Panc1 (cell line): ENCODE results near the gene FAM210B. TPM values are rescaled to one million over a fixed set of nuclear protein-coding genes. Genes with fewer than 3 reads are reported as not detected.

Experiments used
- ATAC-seq: fragments of 200-7000 bp; cut with Tn5 transposase; 2 replicates; pipeline ENCODE4 v1.9.1; 2020; ENCODE audit warnings: mild to moderate bottlenecking, moderate library complexity
- BruUV-seq: library from RNA; stranded (reverse); fragments of 400-500 nt; replicated peaks from 2 replicates; lab custom pipeline; 2021; lab: Mats Ljungman, UMichigan
- CTCF ChIA-PET: fragments of 300-600 bp; sonication (Branson Sonifier 250); formaldehyde crosslinking; loops from one replicate; lab custom pipeline; 2022; ENCODE audit warnings: antibody characterized with exemption; lab: Charles Lee
- POLR2A ChIA-PET: fragments of 300-600 bp; sonication (Branson Sonifier 250); formaldehyde crosslinking; loops from one replicate; lab custom pipeline; 2022; ENCODE audit warnings: antibody characterized with exemption; lab: Charles Lee
- DNase-seq: peaks from one replicate; pipeline ENCODE4 v3.0.0-alpha.2; 2010; ENCODE audit warnings: low read depth, low spot score
- H3K27ac ChIP-seq: 2 replicates; pipeline ENCODE4 v1.5.1; 2011; ENCODE audit warnings: mild to moderate bottlenecking, low read length, inconsistent platforms
- H3K27me3 ChIP-seq: fragments of 200-500 bp; sonication (Bioruptor generic); 2 replicates; pipeline ENCODE4 v1.6.0; 2014; ENCODE audit warnings: low read length, inconsistent platforms; ENCODE audit not compliant: control insufficient read depth, insufficient read depth
- H3K36me3 ChIP-seq: fragments of 200-500 bp; sonication (Bioruptor generic); 2 replicates; pipeline ENCODE4 v1.5.1; 2014; ENCODE audit warnings: inconsistent platforms, mild to moderate bottlenecking, low read length, moderate library complexity; ENCODE audit not compliant: control insufficient read depth, insufficient read depth
- H3K4me1 ChIP-seq: 2 replicates; pipeline ENCODE4 v1.5.1; 2011; ENCODE audit warnings: inconsistent platforms, mild to moderate bottlenecking, low read length, moderate library complexity; ENCODE audit not compliant: control insufficient read depth, insufficient read depth
- H3K4me3 ChIP-seq, 2 experiments: 2 replicates each; pipeline ENCODE4 v1.5.1; 2011 to 2012; ENCODE audit warnings: low read depth in 2 of 2, low read length in 2 of 2, mild to moderate bottlenecking in 2 of 2, inconsistent platforms in 1 of 2, moderate library complexity in 1 of 2
- H3K9me3 ChIP-seq: fragments of 200-500 bp; sonication (Bioruptor generic); 2 replicates; pipeline ENCODE4 v1.5.1; 2014; ENCODE audit warnings: low read depth, mild to moderate bottlenecking, inconsistent platforms, low read length, moderate library complexity; ENCODE audit not compliant: control insufficient read depth, insufficient read depth
- POLR2AphosphoS5 ChIP-seq: IDR thresholded peaks from 2 replicates; pipeline ENCODE4 v1.6.1; 2012; ENCODE audit warnings: mild to moderate bottlenecking, low read depth, low read length, moderate library complexity
- SIN3A ChIP-seq: IDR thresholded peaks from 2 replicates; pipeline ENCODE4 v1.6.1; 2012; ENCODE audit warnings: low read depth, mild to moderate bottlenecking, low read length, moderate library complexity, borderline replicate concordance; ENCODE audit not compliant: insufficient read depth
- TCF7L2 ChIP-seq: IDR thresholded peaks from 2 replicates; pipeline ENCODE4 v1.6.1; 2011; ENCODE audit warnings: mild to moderate bottlenecking, low read depth, low read length, inconsistent platforms
- in situ Hi-C: cut with HindIII; loops from 2 replicates; pipeline ENCODE4 v1.10.0; 2016; ENCODE audit warnings: low sequenced_read_pairs, low pct_unique_long_range_greater_than_20kb
- intact Hi-C: fragments of 100-400 bp; cut with micrococcal nuclease; formaldehyde crosslinking; loops from one replicate; pipeline ENCODE4 v1.10.0; 2022; ENCODE audit not compliant: unreplicated experiment
- total RNA-seq: library from RNA; stranded (reverse); gene quantifications from one replicate; pipeline ENCODE4 v1.2.1, GENCODE V29; 2021; ENCODE audit not compliant: unreplicated experiment
- TF ChIP-seq, protein P1 (sequence below): fragments of 450-650 bp; IDR thresholded peaks from 2 replicates; pipeline ENCODE4 v1.5.1; 2017; ENCODE audit warnings: mild to moderate bottlenecking
- TF ChIP-seq, protein P2 (sequence below), 2 experiments: IDR thresholded peaks; 2 replicates each; pipeline ENCODE4 v1.6.1; 2011 to 2012; ENCODE audit warnings: low read depth in 2 of 2, control low read depth in 1 of 2, low read length in 1 of 2, mild to moderate bottlenecking in 1 of 2, moderate library complexity in 1 of 2; ENCODE audit not compliant: insufficient read depth in 1 of 2

Gene FAM210B
- total RNA-seq, 1 experiment from 2014 or later = 10.8 TPM

DNA sequence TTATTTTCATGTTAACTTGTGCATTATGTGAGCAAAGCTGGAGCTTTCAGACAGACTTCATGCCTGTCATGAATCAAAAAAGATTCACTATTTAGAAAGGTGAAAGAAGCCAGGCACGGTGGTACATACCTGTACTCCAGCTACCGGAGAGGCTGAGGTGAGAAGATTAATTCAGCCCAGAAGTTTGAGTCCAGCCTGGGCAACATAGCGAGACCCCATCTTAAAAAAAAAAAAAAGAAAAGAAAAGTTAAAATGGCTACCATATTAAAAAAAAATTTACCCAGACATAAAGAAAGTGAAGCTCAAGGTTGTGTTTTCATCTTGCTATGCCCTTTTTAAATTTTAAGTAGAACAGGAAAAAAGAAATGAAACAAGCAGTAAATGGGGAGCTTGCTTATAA is 54.2 kb downstream of the FAM210B start:
- ATAC-seq = no peak
- BruUV-seq = no TSS peak
- ChIA-PET POLR2A (interaction anchor here (0.5 kb wide), 1 partner anchor 12 kb away, joined by 6 read pairs; no protein-coding TSS in a partner anchor), CTCF (no interaction called here)
- Histone ChIP-seq H3K4me1 (no peaks in the 10 kb centered on the region), H3K36me3 (0 out of 2 replicates have a peak, but pooled peaks cover 2% of the 10 kb centered on the region), H3K27ac (no peak overlapping the region), H3K27me3 (no peaks in the 10 kb centered on the region), H3K4me3 (no peak overlapping the region), H3K9me3 (no peaks in the 10 kb centered on the region)
- intact Hi-C loops = no loop called here
- TF ChIP-seq SIN3A = no peak
- TF ChIP-seq, protein P1, sequence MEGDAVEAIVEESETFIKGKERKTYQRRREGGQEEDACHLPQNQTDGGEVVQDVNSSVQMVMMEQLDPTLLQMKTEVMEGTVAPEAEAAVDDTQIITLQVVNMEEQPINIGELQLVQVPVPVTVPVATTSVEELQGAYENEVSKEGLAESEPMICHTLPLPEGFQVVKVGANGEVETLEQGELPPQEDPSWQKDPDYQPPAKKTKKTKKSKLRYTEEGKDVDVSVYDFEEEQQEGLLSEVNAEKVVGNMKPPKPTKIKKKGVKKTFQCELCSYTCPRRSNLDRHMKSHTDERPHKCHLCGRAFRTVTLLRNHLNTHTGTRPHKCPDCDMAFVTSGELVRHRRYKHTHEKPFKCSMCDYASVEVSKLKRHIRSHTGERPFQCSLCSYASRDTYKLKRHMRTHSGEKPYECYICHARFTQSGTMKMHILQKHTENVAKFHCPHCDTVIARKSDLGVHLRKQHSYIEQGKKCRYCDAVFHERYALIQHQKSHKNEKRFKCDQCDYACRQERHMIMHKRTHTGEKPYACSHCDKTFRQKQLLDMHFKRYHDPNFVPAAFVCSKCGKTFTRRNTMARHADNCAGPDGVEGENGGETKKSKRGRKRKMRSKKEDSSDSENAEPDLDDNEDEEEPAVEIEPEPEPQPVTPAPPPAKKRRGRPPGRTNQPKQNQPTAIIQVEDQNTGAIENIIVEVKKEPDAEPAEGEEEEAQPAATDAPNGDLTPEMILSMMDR = no peak
- TF ChIP-seq, protein P2, sequence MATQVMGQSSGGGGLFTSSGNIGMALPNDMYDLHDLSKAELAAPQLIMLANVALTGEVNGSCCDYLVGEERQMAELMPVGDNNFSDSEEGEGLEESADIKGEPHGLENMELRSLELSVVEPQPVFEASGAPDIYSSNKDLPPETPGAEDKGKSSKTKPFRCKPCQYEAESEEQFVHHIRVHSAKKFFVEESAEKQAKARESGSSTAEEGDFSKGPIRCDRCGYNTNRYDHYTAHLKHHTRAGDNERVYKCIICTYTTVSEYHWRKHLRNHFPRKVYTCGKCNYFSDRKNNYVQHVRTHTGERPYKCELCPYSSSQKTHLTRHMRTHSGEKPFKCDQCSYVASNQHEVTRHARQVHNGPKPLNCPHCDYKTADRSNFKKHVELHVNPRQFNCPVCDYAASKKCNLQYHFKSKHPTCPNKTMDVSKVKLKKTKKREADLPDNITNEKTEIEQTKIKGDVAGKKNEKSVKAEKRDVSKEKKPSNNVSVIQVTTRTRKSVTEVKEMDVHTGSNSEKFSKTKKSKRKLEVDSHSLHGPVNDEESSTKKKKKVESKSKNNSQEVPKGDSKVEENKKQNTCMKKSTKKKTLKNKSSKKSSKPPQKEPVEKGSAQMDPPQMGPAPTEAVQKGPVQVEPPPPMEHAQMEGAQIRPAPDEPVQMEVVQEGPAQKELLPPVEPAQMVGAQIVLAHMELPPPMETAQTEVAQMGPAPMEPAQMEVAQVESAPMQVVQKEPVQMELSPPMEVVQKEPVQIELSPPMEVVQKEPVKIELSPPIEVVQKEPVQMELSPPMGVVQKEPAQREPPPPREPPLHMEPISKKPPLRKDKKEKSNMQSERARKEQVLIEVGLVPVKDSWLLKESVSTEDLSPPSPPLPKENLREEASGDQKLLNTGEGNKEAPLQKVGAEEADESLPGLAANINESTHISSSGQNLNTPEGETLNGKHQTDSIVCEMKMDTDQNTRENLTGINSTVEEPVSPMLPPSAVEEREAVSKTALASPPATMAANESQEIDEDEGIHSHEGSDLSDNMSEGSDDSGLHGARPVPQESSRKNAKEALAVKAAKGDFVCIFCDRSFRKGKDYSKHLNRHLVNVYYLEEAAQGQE (IDR thresholded peaks at IDR 0.05; ENCODE audit: insufficient read depth in 1 of 2, low read depth in 2 of 2, low read length in 1 of 2) = no peak
- TF ChIP-seq TCF7L2 = no peak
- TF ChIP-seq POLR2AphosphoS5 = no peak
- in situ Hi-C loops = no loop called here
- no peak for DNase-seq

DNA sequence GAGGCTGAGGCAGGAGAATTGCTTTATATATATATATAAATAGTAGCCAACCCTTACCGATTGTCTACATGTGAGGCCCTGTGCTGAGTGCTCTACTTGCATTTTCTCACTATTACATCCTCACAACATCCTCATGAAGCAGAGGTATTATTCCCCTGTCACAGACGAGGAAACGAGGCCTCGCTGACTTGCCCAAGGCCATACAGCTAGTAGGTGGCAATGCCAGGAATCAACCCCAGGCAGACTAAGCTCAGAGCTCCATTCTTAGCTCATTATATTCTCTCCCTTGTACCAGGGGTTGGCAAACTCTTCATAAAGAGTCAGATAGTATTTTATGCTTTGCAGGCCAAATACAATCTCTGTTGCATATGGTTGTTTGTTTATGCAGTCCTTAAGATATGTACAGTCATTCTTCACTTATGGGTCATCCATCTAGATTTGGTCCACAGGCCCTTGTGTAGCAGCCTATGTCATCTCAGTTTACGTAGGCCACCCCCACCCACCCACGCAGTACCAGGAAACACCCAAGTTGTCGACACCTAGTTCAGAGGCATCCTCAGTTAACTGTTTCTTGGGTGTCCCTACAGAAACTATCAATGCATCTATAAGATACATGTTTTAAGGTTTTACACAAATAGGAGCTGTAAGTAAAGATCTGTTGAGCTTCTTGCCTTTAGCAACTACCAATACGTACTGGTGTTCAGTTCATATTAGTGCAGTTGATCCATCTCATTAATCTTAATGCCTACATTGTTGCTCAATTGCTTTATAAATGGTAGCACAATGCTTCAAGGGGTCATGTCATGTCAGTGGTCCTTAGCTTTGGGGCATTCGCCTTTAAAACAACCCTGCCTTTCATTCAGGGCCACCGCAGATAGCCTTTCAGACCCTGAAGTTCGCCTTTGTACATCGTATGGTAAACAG is 56.3 kb downstream of the FAM210B start:
- DNase-seq (no peak), ATAC-seq (no peak)
- H3K9me3 ChIP-seq = no peaks in the 10 kb centered on the region
- ChIA-PET POLR2A (no interaction called here), CTCF (no interaction called here)
- H3K4me3 ChIP-seq = no peak overlapping the region
- H3K27me3 ChIP-seq = no peaks in the 10 kb centered on the region
- no TSS peak for BruUV-seq
- no peaks in the 10 kb centered on the region for H3K36me3 ChIP-seq
- no peaks in the 10 kb centered on the region for H3K4me1 ChIP-seq
- no peak for TF ChIP-seq SIN3A
- no peak for TF ChIP-seq TCF7L2
- TF ChIP-seq, protein P1 = no peak
- TF ChIP-seq, protein P2 (IDR thresholded peaks at IDR 0.05; ENCODE audit: insufficient read depth in 1 of 2, low read depth in 2 of 2, low read length in 1 of 2) = no peak
- no peak for TF ChIP-seq POLR2AphosphoS5
- intact Hi-C loops = no loop called here
- H3K27ac ChIP-seq = no peak overlapping the region
- in situ Hi-C loops = no loop called here
